SK-N-SH (cell line): ENCODE measurements around the gene GAMT. TPM values are rescaled to one million over a fixed set of nuclear protein-coding genes. Genes with fewer than 3 reads are reported as not detected.

ENCODE experiments used
- CTCF ChIA-PET: fragments of 300-600, 350-600 bp; formaldehyde crosslinking; extraction: SDS; loops from one replicate; lab custom pipeline; 2021; lab: Yijun Ruan, JAX
- POLR2A ChIA-PET: fragments of 350-600 bp; sonication (Branson Sonifier 250); formaldehyde crosslinking; extraction: SDS; loops from one replicate; lab custom pipeline; 2020; ENCODE audit warnings: antibody characterized with exemption, inconsistent platforms; lab: Yijun Ruan, JAX
- DNase-seq: peaks from one replicate; pipeline ENCODE4 v3.0.0; 2012
- H2AFZ ChIP-seq: fragments of 200-600 bp; sonication (generic); 2 replicates; pipeline ENCODE4 v1.8.1; 2016; ENCODE audit warnings: antibody characterized with exemption, mild to moderate bottlenecking, low read depth
- H3F3A ChIP-seq: fragments of 200-600 bp; sonication (generic); replicated peaks from 2 replicates; pipeline ENCODE3; 2016; ENCODE audit warnings: antibody characterized with exemption, mild to moderate bottlenecking; ENCODE audit not compliant: insufficient read depth
- H3K27ac ChIP-seq, 2 experiments: fragments of 200-500 bp in 1 of 2; fragments of 200-600 bp in 1 of 2; sonication (Bioruptor generic) in 1 of 2; sonication (generic), shearing (Covaris generic) in 1 of 2; 2 replicates each; pipeline versions ENCODE4 v1.5.1 to v1.6.1; 2014 to 2016; ENCODE audit warnings: low read depth in 2 of 2, inconsistent platforms in 1 of 2, low read length in 1 of 2, mild to moderate bottlenecking in 1 of 2, mixed read lengths in 1 of 2
- H3K27me3 ChIP-seq: fragments of 200-600 bp; sonication (generic), shearing (Covaris generic); 2 replicates; pipeline ENCODE4 v1.6.1; 2016; ENCODE audit warnings: mixed run types; ENCODE audit not compliant: insufficient read depth
- H3K36me3 ChIP-seq, 2 experiments: fragments of 200-500 bp in 1 of 2; fragments of 200-600 bp in 1 of 2; sonication (Bioruptor generic) in 1 of 2; sonication (generic) in 1 of 2; replicated peaks in 1 of 2; 2 replicates each; pipeline versions ENCODE3 to v1.5.1; 2014 to 2016; ENCODE audit warnings: low read length in 1 of 2, mild to moderate bottlenecking in 1 of 2; ENCODE audit not compliant: insufficient read depth in 2 of 2, control insufficient read depth in 1 of 2
- H3K4me1 ChIP-seq, 2 experiments: fragments of 200-500 bp in 1 of 2; fragments of 200-600 bp in 1 of 2; sonication (Bioruptor generic) in 1 of 2; sonication (generic), shearing (Covaris generic) in 1 of 2; 2 replicates each; pipeline versions ENCODE4 v1.5.1 to v1.6.1; 2014 to 2016; ENCODE audit warnings: low read depth in 1 of 2, low read length in 1 of 2, mixed run types in 1 of 2; ENCODE audit not compliant: insufficient read depth in 2 of 2, control insufficient read depth in 1 of 2
- H3K4me2 ChIP-seq: fragments of 200-600 bp; sonication (generic), shearing (Covaris generic); 2 replicates; pipeline ENCODE4 v1.6.1; 2017; ENCODE audit warnings: mixed run types
- H3K4me3 ChIP-seq, 2 experiments: fragments of 200-500 bp in 1 of 2; fragments of 200-600 bp in 1 of 2; sonication (Bioruptor generic) in 1 of 2; sonication (generic), shearing (Covaris generic) in 1 of 2; 2 replicates each; pipeline versions ENCODE4 v1.5.1 to v1.8.1; 2014 to 2016; ENCODE audit warnings: low read depth in 2 of 2, inconsistent platforms in 1 of 2, low read length in 1 of 2, mild to moderate bottlenecking in 1 of 2, mixed read lengths in 1 of 2, moderate library complexity in 1 of 2
- H3K79me2 ChIP-seq: fragments of 200-600 bp; sonication (generic); 2 replicates; pipeline ENCODE4 v1.8.1; 2017; ENCODE audit warnings: mild to moderate bottlenecking; ENCODE audit not compliant: insufficient read depth
- H3K9ac ChIP-seq: fragments of 200-600 bp; sonication (generic); 2 replicates; pipeline ENCODE4 v1.6.1; 2017; ENCODE audit warnings: mixed run types
- H3K9me2 ChIP-seq: fragments of 200-600 bp; sonication (generic); 2 replicates; pipeline ENCODE4 v1.6.1; 2017; ENCODE audit warnings: mixed run types
- H3K9me3 ChIP-seq: fragments of 200-600 bp; sonication (generic); 2 replicates; pipeline ENCODE4 v1.6.1; 2017; ENCODE audit warnings: mixed run types, mild to moderate bottlenecking, moderate library complexity
- H4K20me1 ChIP-seq: fragments of 200-600 bp; sonication (generic); 2 replicates; pipeline ENCODE4 v1.6.1; 2017; ENCODE audit warnings: mild to moderate bottlenecking, mixed run types; ENCODE audit not compliant: insufficient read depth
- ELF1 ChIP-seq: IDR thresholded peaks from 2 replicates; pipeline ENCODE4 v1.4.0; 2012
- EZH2phosphoT487 ChIP-seq: fragments of 200-600 bp; sonication (generic); IDR thresholded peaks from 2 replicates; pipeline ENCODE4 v1.6.1; 2017; ENCODE audit warnings: low read depth, mixed run types, mild to moderate bottlenecking, antibody characterized with exemption, moderate library complexity, borderline replicate concordance
- FOSL2 ChIP-seq: IDR thresholded peaks from 2 replicates; pipeline ENCODE4 v1.4.0; 2012; ENCODE audit warnings: low read depth, mild to moderate bottlenecking, moderate library complexity, borderline replicate concordance
- FOXM1 ChIP-seq: IDR thresholded peaks from 2 replicates; pipeline ENCODE4 v1.4.0; 2012; ENCODE audit warnings: low read depth, mild to moderate bottlenecking
- GATA2 ChIP-seq: sonication (generic); formaldehyde crosslinking; IDR thresholded peaks from 2 replicates; pipeline ENCODE4 v1.5.0; 2020; ENCODE audit warnings: mild to moderate bottlenecking, missing genetic modification reagents
- MEF2A ChIP-seq: IDR thresholded peaks from 2 replicates; pipeline ENCODE4 v1.4.0; 2012; ENCODE audit warnings: low read depth, borderline replicate concordance
- RAD21 ChIP-seq: IDR thresholded peaks from 2 replicates; pipeline ENCODE4 v1.6.1; 2012; ENCODE audit warnings: mild to moderate bottlenecking, low read length
- RFX5 ChIP-seq: IDR thresholded peaks from 2 replicates; pipeline ENCODE4 v1.6.1; 2012; ENCODE audit warnings: mild to moderate bottlenecking, improper control_type of control experiment, low read length
- RXRA ChIP-seq: IDR thresholded peaks from 2 replicates; pipeline ENCODE4 v1.4.0; 2012; ENCODE audit warnings: low read depth, mild to moderate bottlenecking, borderline replicate concordance
- SIN3A ChIP-seq: IDR thresholded peaks from 2 replicates; pipeline ENCODE4 v1.6.1; 2012; ENCODE audit warnings: low read depth, mild to moderate bottlenecking, low read length, moderate library complexity, borderline replicate concordance
- SMC3 ChIP-seq: IDR thresholded peaks from 2 replicates; pipeline ENCODE4 v1.6.1; 2012; ENCODE audit warnings: low read depth, low read length, improper control_type of control experiment
- TAF1 ChIP-seq: IDR thresholded peaks from 2 replicates; pipeline ENCODE4 v1.6.1; 2012; ENCODE audit warnings: low read depth, mild to moderate bottlenecking, low read length, moderate library complexity, borderline replicate concordance
- TEAD4 ChIP-seq: IDR thresholded peaks from 2 replicates; pipeline ENCODE4 v1.4.0; 2012; ENCODE audit warnings: mild to moderate bottlenecking, borderline replicate concordance; ENCODE audit not compliant: insufficient read depth
- USF1 ChIP-seq: IDR thresholded peaks from 2 replicates; pipeline ENCODE4 v1.4.0; 2012; ENCODE audit warnings: low read depth, borderline replicate concordance
- YY1 ChIP-seq: IDR thresholded peaks from 2 replicates; pipeline ENCODE4 v1.4.0; 2012; ENCODE audit warnings: low read depth, mild to moderate bottlenecking
- WGBS: methylation state at CpG from one replicate; pipeline ENCODE4 v1.1.6; 2017; ENCODE audit warnings: low lambda C conversion rate; 5-methylcytosine and 5-hydroxymethylcytosine counted together
- polyA plus RNA-seq, 3 experiments: library from polyadenylated mRNA; depleted of rRNA; stranded (reverse); fragments of >200 nt; gene quantifications; 2 replicates each; pipeline ENCODE4 v1.2.3, GENCODE V29; 2012
- TF ChIP-seq, protein P1 (sequence below): fragments of 150-350 bp; IDR thresholded peaks from 2 replicates; pipeline ENCODE4 v1.6.1; 2016; ENCODE audit warnings: mild to moderate bottlenecking, low read depth, low read length
- TF ChIP-seq, protein P2 (sequence below): IDR thresholded peaks from 2 replicates; pipeline ENCODE4; 2012

The GAMT gene
- polyA plus RNA-seq, 1 of the 3 experiments (the other 2 are of a cell fraction): 85.3 TPM

- TF ChIP-seq, protein P1, sequence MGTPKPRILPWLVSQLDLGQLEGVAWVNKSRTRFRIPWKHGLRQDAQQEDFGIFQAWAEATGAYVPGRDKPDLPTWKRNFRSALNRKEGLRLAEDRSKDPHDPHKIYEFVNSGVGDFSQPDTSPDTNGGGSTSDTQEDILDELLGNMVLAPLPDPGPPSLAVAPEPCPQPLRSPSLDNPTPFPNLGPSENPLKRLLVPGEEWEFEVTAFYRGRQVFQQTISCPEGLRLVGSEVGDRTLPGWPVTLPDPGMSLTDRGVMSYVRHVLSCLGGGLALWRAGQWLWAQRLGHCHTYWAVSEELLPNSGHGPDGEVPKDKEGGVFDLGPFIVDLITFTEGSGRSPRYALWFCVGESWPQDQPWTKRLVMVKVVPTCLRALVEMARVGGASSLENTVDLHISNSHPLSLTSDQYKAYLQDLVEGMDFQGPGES: no peak
- TF ChIP-seq RFX5 (no peak), FOXM1 (no peak), TEAD4 (no peak), SIN3A (no peak), MEF2A (no peak), USF1 (no peak), RXRA (no peak), ELF1 (no peak), EZH2phosphoT487 (no peak), SMC3 (no peak), YY1 (no peak), RAD21 (no peak; the same call in 1 of the 2 replicates), TAF1 (no peak)
Observed at GRCh38 chr19:1360126-1360817, 41.1 kb downstream of the GAMT start (continued).

DNA sequence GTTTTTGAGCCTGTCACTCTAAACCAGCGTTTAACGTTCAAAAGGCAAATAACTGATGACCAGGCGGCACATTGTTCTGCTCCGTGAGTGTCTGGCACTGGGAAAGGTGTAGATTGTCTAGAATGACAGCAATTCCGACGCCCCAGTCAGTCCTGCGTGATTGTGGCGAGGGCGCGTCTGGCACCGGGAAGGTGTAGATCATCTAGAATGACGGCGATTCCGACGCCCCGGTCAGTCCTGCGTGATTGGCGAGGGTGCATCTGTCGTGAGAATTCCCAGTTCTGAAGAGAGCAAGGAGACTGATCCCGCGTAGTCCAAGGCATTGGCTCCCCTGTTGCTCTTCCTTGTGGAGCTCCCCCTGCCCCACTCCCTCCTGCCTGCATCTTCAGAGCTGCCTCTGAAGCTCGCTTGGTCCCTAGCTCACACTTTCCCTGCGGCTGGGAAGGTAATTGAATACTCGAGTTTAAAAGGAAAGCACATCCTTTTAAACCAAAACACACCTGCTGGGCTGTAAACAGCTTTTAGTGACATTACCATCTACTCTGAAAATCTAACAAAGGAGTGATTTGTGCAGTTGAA lies 43.7 kb downstream of the GAMT start:
- Histone ChIP-seq H3K79me2 (peaks cover 23% of the 10 kb centered on the region), H3K4me3 (no peak overlapping the region), H3K4me1 (peaks cover 25 to 38% of the 10 kb centered on the region in 2 experiments), H3F3A (peaks cover 38% of the 10 kb centered on the region), H3K9me3 (no peaks in the 10 kb centered on the region), H3K27me3 (no peaks in the 10 kb centered on the region), H3K27ac (no peak overlapping the region), H3K4me2 (no peak overlapping the region), H3K36me3 (peaks cover 32 to 42% of the 10 kb centered on the region in 2 experiments), H3K9me2 (no peaks in the 10 kb centered on the region), H4K20me1 (no peaks in the 10 kb centered on the region), H3K9ac (no peak overlapping the region), H2AFZ (no peak overlapping the region)
- DNase-seq: no peak
- ChIA-PET POLR2A (no interaction called here), CTCF (interaction anchor here (1.8 to 2.5 kb wide), 2 partner anchors 42 to 43 kb away, joined by 6 to 15 read pairs; no protein-coding TSS in a partner anchor)
- 95% methylated on average over 24 of the region's 24 CpGs for WGBS
- no peak for TF ChIP-seq YY1
- TF ChIP-seq RXRA: no peak
- TF ChIP-seq, protein P2, sequence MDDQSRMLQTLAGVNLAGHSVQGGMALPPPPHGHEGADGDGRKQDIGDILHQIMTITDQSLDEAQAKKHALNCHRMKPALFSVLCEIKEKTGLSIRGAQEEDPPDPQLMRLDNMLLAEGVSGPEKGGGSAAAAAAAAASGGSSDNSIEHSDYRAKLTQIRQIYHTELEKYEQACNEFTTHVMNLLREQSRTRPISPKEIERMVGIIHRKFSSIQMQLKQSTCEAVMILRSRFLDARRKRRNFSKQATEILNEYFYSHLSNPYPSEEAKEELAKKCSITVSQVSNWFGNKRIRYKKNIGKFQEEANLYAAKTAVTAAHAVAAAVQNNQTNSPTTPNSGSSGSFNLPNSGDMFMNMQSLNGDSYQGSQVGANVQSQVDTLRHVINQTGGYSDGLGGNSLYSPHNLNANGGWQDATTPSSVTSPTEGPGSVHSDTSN: no peak
- no peak for TF ChIP-seq TEAD4
- TF ChIP-seq GATA2 (CRISPR knock-in tag): no peak
- TF ChIP-seq FOSL2: no peak
